ENCODE data around the gene ZNF487. TPM values are rescaled to one million over a fixed set of nuclear protein-coding genes. Genes with fewer than 3 reads are reported as not detected.
"Not testable (repeated sequence)": the region's sequence is repeated elsewhere in the genome, so short reads cannot be mapped to it uniquely, and the experiment has no call there.

Gene ZNF487
- total and polyA plus RNA-seq, 10 of the 15 experiments (the other 5 are each of a cell fraction or from before 2014, with no cell fraction given): 0.74 to 2.1 (median 1.1) TPM

DNA sequence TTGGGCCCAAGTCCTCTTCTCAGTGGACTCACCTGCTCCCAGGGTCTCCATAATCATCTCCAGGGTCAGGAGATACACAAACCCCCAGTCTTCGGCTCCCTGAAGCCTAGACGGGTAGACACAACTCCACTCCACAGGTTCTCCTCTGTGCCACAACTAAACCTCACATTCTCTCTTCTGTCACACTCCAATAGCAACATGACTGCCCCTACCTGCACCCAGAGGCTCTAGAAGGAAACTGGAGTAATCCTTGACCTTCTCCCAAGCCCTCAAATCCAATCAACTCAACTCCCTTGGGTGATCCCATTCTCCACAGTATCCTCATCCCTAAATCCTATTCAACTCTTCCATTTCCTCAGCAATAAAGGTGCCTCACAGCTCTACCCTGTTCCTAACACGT, 44.2 kb upstream of the ZNF487 start:
- ChIA-PET POLR2A (interaction anchor here (1.3 kb wide), 1 partner anchor 61 kb away, joined by 4 read pairs; no protein-coding TSS in a partner anchor), CTCF (no interaction called here), RAD21 (ENCODE audit: unreplicated experiment) (no interaction called here), SMC1A (ENCODE audit: uncharacterized antibody, unreplicated experiment) (interaction anchor here (1.0 kb wide), 1 partner anchor 60 kb away, joined by 3 read pairs; no protein-coding TSS in a partner anchor)
- Histone ChIP-seq H3K9ac (ENCODE audit: control insufficient read depth, insufficient read depth, low read length) (no peak overlapping the region), H3K4me1 (ENCODE audit: control insufficient read depth, insufficient read depth, low read length) (peaks cover 8% of the 10 kb centered on the region), H3K36me3 (ENCODE audit: control insufficient read depth in 2 of 2, insufficient read depth in 2 of 2, low read length in 1 of 2) (peaks cover 26 to 37% of the 10 kb centered on the region in 2 experiments), H2AFZ (ENCODE audit: control insufficient read depth, low read depth, low read length) (no peak overlapping the region), H3K27ac (ENCODE audit: control insufficient read depth, insufficient read depth) (no peak overlapping the region), H3K9me3 (replicated peaks; ENCODE audit: control insufficient read depth, insufficient read depth, low read length) (no peaks in the 10 kb centered on the region), H3K27me3 (replicated peaks in 1 of 2; ENCODE audit: control insufficient read depth in 2 of 2, insufficient read depth in 2 of 2, low read length in 1 of 2) (no peaks in the 10 kb centered on the region), H4K20me1 (ENCODE audit: control insufficient read depth, insufficient read depth) (peaks cover 20% of the 10 kb centered on the region), H3K79me2 (ENCODE audit: control insufficient read depth, insufficient read depth, low read length) (peaks cover 77% of the 10 kb centered on the region), H3K4me3 (no peak overlapping the region), H3K4me2 (ENCODE audit: control insufficient read depth, insufficient read depth) (peak overlapping the region; percentile 20; the same call in 1 of the 2 replicates)
- no peak for TF ChIP-seq ZNF207 (IDR thresholded peaks at IDR 0.05; ENCODE audit: borderline replicate concordance)
- TF ChIP-seq ZBTB11 (CRISPR knock-in tag; IDR thresholded peaks at IDR 0.05): no peak
- TF ChIP-seq BMI1 (IDR thresholded peaks at IDR 0.05; ENCODE audit: borderline replicate concordance): no peak
- TF ChIP-seq FOXK2 (IDR thresholded peaks at IDR 0.05): no peak
- no peak for TF ChIP-seq YBX1 (IDR thresholded peaks at IDR 0.05)
- TF ChIP-seq POU2F2 (IDR thresholded peaks at IDR 0.05; ENCODE audit: borderline replicate concordance, low read depth, low read length): no peak
- TF ChIP-seq ATF3 (IDR thresholded peaks at IDR 0.05; ENCODE audit: borderline replicate concordance, extremely low read depth, low read depth, low read length): no peak
- TF ChIP-seq ZNF217 (IDR thresholded peaks at IDR 0.05): no peak
- 67% methylated on average over 3 of the region's 3 CpGs for WGBS (ENCODE audit: insufficient coverage, insufficient replicate concordance, low lambda C conversion rate, missing lambda C conversion rate)
- in situ Hi-C loops (cut with MboI) (loop anchor here (25.0 kb wide), 2 partner anchors 105 to 605 kb away; partner anchors contain the start of gene BMS1), intact Hi-C loops (cut with micrococcal nuclease; ENCODE audit: unreplicated experiment) (loop anchor here (10.0 kb wide), 1 partner anchor 758 kb away; the partner anchor contains the start of gene ZNF33B)
- ATAC-seq (no peak), FAIRE-seq (no peak), DNase-seq (ENCODE audit: low read depth, low spot score) (no peak)
- BruUV-seq (replicated peaks): no TSS peak

DNA sequence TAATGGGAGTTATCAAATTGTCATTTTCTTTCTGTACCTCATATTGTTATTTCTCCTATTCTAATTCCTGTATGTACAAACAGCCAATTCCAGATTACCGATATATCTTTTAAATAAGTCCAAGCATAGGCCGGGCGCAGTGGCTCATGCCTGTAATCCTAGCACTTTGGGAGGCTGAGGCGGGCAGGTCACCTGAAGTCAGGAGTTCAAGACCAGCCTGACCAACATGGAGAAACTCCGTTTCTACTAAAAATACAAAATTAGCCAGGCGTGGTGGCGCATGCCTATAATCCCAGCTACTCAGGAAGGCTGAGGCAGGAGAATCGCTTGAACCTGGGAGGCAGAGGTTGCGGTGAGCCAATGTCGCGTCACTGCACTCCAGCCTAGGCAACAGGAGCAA, 43.7 kb upstream of the ZNF487 start:
- H3K27ac ChIP-seq (ENCODE audit: control insufficient read depth, insufficient read depth); H3K4me2 ChIP-seq (ENCODE audit: control insufficient read depth, insufficient read depth); RAD21 ChIA-PET (ENCODE audit: unreplicated experiment); FAIRE-seq; BruUV-seq (replicated peaks); DNase-seq (ENCODE audit: low read depth, low spot score); H3K27me3 ChIP-seq (replicated peaks in 1 of 2; ENCODE audit: control insufficient read depth in 2 of 2, insufficient read depth in 2 of 2, low read length in 1 of 2); H3K4me3 ChIP-seq; H3K9me3 ChIP-seq (replicated peaks; ENCODE audit: control insufficient read depth, insufficient read depth, low read length); H2AFZ ChIP-seq (ENCODE audit: control insufficient read depth, low read depth, low read length); H3K4me1 ChIP-seq (ENCODE audit: control insufficient read depth, insufficient read depth, low read length); H3K9ac ChIP-seq (ENCODE audit: control insufficient read depth, insufficient read depth, low read length); ATAC-seq: not testable (repeated sequence)
- peaks cover 20% of the 10 kb centered on the region for H4K20me1 ChIP-seq (ENCODE audit: control insufficient read depth, insufficient read depth)
- WGBS (ENCODE audit: insufficient coverage, insufficient replicate concordance, low lambda C conversion rate, missing lambda C conversion rate): 96% methylated on average over 11 of the region's 11 CpGs
- peaks cover 26 to 33% of the 10 kb centered on the region in 2 experiments for H3K36me3 ChIP-seq (ENCODE audit: control insufficient read depth in 2 of 2, insufficient read depth in 2 of 2, low read length in 1 of 2)
- intact Hi-C loops (cut with micrococcal nuclease; ENCODE audit: unreplicated experiment): loop anchor here (10.0 kb wide), 1 partner anchor 758 kb away; the partner anchor contains the start of gene ZNF33B
- ChIA-PET POLR2A (interaction anchor here (1.3 kb wide), 1 partner anchor 61 kb away, joined by 4 read pairs; no protein-coding TSS in a partner anchor), SMC1A (ENCODE audit: uncharacterized antibody, unreplicated experiment) (interaction anchor here (1.0 to 1.7 kb wide), 3 partner anchors 8 to 59 kb away, joined by 3 to 6 read pairs (median 5); no protein-coding TSS in a partner anchor), CTCF (interaction anchor here (0.9 kb wide), 1 partner anchor 44 kb away, joined by 3 read pairs; the partner anchor contains the start of gene ZNF487)
- in situ Hi-C loops (cut with MboI): loop anchor here (25.0 kb wide), 2 partner anchors 106 to 606 kb away; partner anchors contain the start of gene BMS1
- peaks cover 81% of the 10 kb centered on the region for H3K79me2 ChIP-seq (ENCODE audit: control insufficient read depth, insufficient read depth, low read length)

Measured in GM12878 (cell line).